T47D (cell line): ENCODE measurements around the gene SARM1.
A peak's percentile ranks its signal among the peaks of the same experiment; 100 is the strongest.
"Not testable (repeated sequence)": the region's sequence is repeated elsewhere in the genome, so short reads cannot be mapped to it uniquely, and the experiment has no call there.

ENCODE experiments used
- DNase-seq, 2 experiments: peaks; one replicate each; pipeline versions ENCODE4 v3.0.0 to v3.0.0-alpha.2; 2011 to 2012; ENCODE audit warnings: low read depth in 1 of 2, low spot score in 1 of 2
- JUND ChIP-seq: IDR thresholded peaks from 2 replicates; pipeline ENCODE4 v1.6.1; 2012; ENCODE audit warnings: low read depth
- in situ Hi-C: cut with HindIII; loops from 2 replicates; pipeline ENCODE4 v1.10.0; 2016; ENCODE audit warnings: low sequenced_read_pairs, low pct_unique_long_range_greater_than_20kb

Gene SARM1

GRCh38 chr17:28406473-28406814, 35.0 kb downstream of the SARM1 start:
- in situ Hi-C loops = no loop called here
- DNase-seq = no peak
- no peak for TF ChIP-seq JUND

GRCh38 chr17:28407130-28407973, 35.9 kb downstream of the SARM1 start:
- in situ Hi-C loops = no loop called here
- DNase-seq = no peak
- TF ChIP-seq JUND = no peak

- in situ Hi-C loops = no loop called here
- DNase-seq = no peak
Measured at GRCh38 chr17:28407974-28408306, 36.4 kb downstream of the SARM1 start.

GRCh38 chr17:28412099-28412498, 40.6 kb downstream of the SARM1 start:
- DNase-seq = no peak
- no peak for TF ChIP-seq JUND
- in situ Hi-C loops = no loop called here

More at GRCh38 chr17:28407974-28408306, 36.4 kb downstream of the SARM1 start:
- no peak for TF ChIP-seq JUND

- in situ Hi-C loops = no loop called here
- TF ChIP-seq JUND = no peak
- peak; percentile 43 to 49 for DNase-seq
Measured at GRCh38 chr17:28413804-28414203, 42.3 kb downstream of the SARM1 start.

- no peak for DNase-seq
- TF ChIP-seq JUND = no peak
- in situ Hi-C loops = no loop called here
Measured at GRCh38 chr17:28415886-28416285, 44.4 kb downstream of the SARM1 start.

GRCh38 chr17:28416703-28417311, 45.3 kb downstream of the SARM1 start:
- TF ChIP-seq JUND = no peak
- peak; percentile 68 to 82 for DNase-seq
- in situ Hi-C loops = no loop called here

GRCh38 chr17:28421787-28422305, 50.4 kb downstream of the SARM1 start:
- in situ Hi-C loops = no loop called here
- TF ChIP-seq JUND = no peak
- DNase-seq = no peak

GRCh38 chr17:28425206-28425605, 53.7 kb downstream of the SARM1 start:
- in situ Hi-C loops = no loop called here
- no peak for TF ChIP-seq JUND
- DNase-seq = no peak

GRCh38 chr17:28426081-28426519, 54.6 kb downstream of the SARM1 start:
- DNase-seq = peak in 1 of 2 experiments; percentile 49
- in situ Hi-C loops = no loop called here
- no peak for TF ChIP-seq JUND

GRCh38 chr17:28427371-28427770, 55.9 kb downstream of the SARM1 start:
- in situ Hi-C loops = no loop called here
- no peak for TF ChIP-seq JUND
- DNase-seq = no peak

- in situ Hi-C loops, DNase-seq: not testable (repeated sequence)
Measured at GRCh38 chr17:28427982-28428381, 56.5 kb downstream of the SARM1 start.

GRCh38 chr17:28433721-28434120, 62.2 kb downstream of the SARM1 start:
- TF ChIP-seq JUND = no peak
- in situ Hi-C loops = no loop called here
- DNase-seq = no peak

- DNase-seq, in situ Hi-C loops: not testable (repeated sequence)
Measured at GRCh38 chr17:28434326-28434725, 62.8 kb downstream of the SARM1 start.
